ENCODE measurements around the gene IL4I1.

Gene IL4I1

DNA sequence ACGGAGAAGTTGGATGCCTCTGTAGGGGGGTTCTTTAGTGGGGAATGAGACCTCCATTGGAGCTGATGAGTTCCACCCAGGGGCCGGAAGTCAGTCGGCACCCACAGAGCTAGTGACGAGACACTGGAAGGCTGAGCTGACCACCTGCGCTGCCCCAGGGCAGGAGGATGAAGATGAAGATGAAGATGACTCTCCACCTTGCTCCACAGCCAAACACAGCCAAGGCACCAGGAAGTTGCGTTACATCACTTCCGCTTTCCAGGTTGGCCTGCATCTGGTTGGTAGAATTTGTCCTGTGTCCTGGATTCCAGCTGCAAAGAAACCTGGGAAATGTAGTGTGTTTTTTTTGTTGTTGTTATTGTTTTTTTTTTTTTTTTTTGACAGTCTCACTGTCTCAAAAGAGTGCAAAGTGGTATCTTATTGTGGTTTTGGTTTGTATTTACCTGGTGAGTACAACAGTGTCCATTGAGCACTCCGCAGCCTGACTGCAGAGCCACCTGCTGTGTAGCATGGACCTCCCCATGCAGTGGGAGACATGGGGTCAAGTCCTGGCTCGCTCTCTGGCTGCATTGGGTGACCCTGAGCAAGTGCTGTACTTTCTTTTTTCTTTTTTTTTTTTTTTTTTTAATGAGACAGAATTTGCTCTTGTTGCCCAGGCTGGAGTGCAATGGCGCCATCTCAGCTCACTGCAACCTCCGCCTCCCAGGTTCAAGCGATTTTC, 17.3 kb downstream of the IL4I1 start:
- no peak for DNase-seq (ENCODE audit: low read depth, low spot score)

DNA sequence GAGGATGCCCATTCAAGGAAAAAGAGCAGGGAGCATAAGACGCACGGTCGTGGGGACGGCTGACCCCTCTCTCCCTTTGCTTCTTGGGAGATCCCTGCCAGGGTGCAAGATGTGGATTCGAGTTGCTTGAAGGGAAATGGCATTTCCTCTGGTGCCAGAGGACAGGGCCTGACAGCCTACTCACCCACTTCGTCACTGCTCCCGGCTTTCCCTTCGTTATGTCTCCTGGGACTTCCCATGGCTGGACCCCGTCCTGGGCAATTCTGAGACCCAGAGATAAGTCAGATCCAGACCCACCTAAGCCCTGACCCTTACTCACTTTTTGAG, 18.0 kb downstream of the IL4I1 start:
- no peak for DNase-seq (ENCODE audit: low read depth, low spot score)

DNA sequence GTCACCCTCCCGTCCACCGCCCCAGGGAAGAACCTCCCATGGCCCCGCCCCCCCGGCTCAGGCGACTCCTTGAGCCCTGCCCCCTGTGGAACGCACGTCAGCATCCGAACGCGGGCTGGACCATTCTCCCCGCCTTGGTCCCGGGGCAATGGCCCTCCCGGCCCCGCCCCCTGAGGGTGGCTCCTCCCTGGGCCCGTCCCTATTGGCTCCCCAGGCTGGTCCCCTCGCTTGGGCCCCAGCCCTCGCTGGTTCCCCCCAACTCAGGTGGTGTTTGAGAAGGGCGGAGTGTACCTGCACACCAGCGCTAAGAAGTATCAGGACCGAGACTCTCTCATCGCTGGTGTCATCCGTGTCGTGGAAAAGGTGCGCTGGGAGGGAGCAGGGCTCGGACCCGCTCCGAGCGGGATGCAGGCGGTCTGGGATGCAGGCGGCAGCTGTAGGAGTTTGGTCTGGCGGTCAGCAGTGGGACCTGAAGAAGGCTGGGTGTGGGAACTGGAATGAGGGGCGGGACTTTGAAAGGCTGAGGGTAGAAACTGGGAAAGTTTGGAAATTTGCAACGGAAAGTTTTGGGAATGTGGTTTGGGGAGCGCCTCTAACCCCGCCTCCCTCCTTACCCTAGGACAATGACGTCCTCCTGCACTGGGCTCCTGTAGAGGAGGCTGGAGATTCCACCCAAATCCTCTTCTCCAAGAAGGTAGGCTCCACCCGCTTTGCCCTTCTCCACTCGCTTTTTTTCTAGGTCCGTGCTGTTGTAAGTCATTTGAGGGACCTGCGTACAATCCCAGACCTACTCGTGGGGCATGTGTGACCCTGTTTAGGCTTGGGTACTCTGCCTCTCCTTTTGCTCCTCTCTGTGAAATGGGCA, 18.6 kb downstream of the IL4I1 start:
- no peak for DNase-seq (ENCODE audit: low read depth, low spot score)

DNA sequence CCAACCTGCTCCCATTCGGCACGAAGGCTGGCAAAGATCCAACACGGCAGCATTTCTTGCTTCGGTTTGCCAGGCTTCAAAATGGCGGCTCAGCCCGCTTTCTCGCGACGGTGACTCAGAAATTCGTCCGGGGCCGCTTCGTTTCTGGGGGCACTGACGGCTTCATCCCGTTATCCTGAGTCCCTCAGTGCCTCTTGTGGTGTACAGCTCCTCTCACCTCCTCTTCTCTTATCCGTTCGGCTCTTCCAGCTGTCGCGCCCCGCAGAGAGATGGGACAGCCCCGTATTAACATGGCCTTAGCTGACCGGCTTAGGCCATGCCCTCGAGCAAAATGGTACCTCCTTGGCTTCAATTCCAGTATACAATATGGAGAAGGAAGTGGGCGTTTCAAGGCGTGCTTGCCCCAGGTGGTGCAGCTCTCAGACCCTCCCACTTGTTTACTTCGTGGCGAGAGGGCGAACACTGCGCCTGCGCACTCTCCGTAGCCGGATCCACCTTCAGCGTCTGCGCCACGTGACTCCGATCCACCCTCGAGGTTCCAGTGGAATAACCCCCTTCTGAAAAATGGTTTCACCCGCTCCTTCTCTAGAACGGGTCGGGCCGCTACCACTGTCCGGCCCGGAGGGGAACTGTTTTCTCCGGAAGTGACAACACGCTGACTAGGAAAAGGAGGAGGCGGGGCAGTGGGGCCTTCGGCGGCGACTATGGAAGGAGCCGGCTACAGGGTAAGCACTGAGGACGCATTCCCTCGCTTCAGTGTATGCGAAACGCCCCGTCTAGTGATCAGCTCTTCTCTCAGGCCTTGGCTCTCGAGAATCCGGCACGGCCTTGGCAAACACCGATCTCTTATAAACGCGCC, 19.4 kb downstream of the IL4I1 start, which contains the start of the genes AKT1S1 and TBC1D17:
AKT1S1 (minus strand) TSS at position 336 of the 859 bp plus-strand sequence. CDS start 4,060 bp downstream, outside the sequence.
TBC1D17 (plus strand) TSS at position 683 of the 859 bp plus-strand sequence; CDS start at position 705, 22 bp downstream.
- DNase-seq (ENCODE audit: low read depth, low spot score), result peak; percentile 99

DNA sequence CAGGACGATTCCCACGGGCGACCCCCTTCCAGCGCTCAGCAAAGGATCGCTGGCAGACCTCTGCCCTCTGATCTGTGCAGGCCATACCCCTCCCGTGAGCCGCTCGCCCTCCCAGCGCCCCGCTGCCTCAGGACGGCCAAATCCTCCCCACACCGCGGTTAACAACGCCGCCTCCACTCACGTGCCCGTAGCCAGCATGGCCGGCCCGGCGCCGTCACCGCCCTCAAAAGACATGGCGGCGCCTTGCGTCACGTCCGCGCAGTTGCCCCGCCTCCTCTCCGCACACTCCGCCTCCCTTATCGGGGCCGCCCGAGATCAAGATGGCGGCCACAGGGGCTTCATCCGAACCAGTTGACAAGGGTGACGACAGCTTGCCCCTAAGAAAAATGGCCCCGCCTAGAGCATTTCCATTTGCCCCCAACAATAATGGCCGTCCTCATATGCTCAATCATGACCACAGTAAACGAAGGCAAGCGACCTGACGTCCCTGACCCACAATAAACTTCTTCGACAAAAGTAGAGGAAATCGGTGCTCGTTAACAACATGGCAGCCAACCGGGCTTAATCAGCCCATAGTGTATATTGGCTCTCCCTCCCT, 20.2 kb downstream of the IL4I1 start:
- DNase-seq (ENCODE audit: low read depth, low spot score), result no peak

DNA sequence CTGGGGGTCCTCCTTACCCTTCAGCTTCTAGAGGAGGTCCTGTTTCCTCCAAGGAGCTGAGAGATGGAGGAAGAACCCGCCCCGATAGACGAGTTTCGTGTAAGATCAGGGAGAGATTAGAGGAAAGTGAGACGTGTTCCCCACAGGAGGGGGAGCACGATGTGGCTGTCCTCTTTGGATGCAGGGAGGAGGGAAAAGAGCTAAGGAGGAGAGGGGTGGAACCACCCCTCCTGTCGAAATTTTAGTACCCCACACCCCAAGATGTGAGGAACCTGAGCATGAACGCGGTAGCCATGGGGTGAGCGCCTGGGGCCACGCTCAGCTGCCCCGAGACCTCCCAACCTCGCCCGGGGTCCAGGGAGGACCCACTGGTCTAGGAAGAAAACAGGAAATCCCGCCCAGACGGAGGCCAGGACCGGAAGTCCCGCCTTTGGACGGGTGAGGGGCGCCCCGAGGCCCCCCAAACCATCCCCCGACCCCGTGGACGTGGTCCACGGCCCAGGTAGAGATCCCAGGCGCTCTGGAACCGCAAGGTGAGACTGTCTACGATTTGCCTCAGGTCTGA, 20.7 kb downstream of the IL4I1 start:
- DNase-seq (ENCODE audit: low read depth, low spot score), result no peak

DNA sequence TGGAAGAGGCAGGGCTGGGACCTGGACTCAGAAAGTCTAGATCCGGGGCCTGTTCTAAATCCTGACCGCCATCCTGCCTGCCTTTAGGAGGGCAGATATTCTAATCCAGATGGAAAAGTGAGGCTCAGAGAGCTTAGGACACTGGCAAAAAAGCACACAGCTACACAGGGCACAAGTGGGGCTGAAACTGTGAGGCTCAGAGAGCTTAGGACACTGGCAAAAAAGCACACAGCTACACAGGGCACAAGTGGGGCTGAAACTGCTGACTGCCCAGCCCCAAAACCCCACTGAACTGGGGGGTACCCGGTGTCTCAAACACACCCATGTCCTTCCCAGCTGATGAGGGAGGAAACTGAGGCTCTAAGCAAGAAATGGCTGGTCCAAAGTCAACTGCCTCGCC, 21.5 kb downstream of the IL4I1 start:
- no peak for DNase-seq (ENCODE audit: low read depth, low spot score)

DNA sequence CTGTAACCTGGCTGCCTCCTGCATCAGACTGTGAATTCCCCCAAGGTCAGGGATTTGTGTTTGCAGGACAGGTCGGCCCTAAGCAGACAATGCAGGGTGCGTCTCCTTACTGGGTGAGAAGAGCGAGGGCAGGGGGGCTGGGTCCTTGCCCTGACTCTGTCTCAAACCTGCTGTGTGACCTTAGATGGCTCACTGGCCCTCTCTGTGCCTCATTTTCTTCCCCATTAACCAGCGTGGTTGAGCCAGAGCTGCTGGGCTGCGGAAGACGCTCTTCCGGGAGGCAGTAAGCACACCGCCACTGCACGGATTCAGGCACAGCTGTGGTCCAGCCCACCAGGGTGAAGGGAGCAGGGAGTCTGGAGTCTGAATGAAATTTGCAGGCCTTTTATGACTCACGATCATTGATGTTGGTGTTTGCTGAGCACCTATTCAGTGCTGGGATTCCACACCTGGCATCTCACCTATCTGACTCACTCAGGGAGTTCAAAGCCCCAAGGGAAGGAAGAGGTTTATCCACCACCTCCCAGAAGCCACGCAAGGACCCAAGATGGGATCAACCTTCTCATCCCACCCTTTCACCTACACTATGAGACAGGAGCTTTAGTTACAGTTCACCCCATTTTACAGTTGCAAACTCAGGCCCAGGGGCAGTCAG, 22.1 kb downstream of the IL4I1 start:
- DNase-seq (ENCODE audit: low read depth, low spot score), result no peak

DNA sequence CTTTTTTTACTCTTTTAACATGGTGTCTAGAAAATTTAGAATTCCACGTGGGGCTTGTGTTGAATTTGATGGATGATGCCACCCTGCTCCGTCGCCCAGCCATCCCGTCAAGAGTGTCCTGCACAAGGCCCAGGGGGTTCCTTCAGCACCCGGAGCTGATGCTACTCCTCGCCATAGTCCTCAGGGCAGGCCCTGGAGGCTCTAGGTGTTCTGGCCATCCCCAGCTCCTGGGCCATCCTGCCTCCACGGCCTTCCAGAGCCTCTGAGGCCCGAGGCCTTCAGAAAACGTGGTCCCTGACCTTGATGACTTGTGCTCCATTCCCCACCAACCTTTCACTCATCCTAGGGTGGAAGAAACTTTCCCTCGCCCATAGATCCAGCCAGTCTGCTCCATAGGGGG, 22.9 kb downstream of the IL4I1 start:
- DNase-seq (ENCODE audit: low read depth, low spot score), result no peak

DNA sequence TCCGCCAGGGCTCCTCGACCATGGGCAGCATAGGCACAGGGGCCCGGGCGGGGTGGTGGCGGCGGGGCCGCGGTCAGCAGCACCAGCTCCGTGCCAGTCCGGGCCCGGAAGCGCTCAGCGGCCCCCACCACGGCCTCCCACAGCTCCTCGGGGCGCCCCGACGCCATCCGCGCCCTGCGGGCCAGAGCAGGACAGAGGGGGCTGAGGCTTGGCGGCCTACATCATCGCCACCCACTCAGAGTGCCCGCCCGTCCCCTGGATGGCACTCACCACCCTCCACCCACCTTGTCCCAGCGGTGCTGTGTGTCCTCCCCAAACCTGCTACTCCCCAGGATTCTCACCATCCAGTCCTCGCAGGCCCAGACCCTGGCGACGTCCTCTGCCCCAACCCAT, 23.6 kb downstream of the IL4I1 start:
- DNase-seq (ENCODE audit: low read depth, low spot score), result no peak

DNA sequence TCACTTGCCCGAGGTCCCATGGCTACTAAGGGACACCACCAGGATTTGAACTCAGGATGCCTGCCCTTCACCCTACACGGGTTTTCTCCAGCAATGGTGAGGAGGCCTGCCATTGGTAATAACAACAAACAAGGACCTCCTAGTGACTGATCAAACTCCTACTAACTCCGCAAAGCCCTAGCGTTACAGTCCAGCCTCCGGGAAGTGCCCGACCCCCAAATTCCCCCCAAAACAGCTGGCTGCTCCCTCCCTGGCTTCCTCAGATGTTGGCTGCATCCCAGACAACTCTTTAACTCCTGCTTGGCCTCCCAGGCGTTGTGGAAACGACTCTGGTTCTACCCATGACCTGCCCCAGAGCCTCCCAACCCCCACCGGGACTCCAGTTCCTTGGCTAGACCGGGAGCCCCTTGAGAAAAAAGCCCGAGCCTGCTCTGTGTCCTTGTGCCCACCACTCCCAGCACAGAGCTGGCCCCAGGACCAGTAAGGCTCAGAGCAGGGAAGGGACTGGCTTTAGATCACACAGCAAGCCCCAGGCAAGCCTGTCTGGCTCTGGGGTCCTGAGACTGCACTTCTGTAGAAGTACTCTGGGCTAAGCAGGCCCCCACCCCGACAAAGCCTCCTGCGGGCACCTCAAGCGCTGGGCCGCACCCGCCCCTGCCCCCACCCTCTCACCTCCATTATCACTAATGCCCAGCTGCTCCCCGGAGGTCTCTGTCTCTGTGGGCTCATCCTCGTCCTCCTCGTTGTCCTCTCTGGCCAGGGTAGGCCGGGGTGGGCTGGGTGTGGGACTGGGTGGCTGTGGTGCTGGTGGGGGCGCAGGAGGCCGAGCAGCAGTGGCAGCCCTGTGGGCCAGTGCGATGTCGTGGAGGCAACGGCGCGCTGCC, 24.2 kb downstream of the IL4I1 start:
- DNase-seq (ENCODE audit: low read depth, low spot score), result no peak

DNA sequence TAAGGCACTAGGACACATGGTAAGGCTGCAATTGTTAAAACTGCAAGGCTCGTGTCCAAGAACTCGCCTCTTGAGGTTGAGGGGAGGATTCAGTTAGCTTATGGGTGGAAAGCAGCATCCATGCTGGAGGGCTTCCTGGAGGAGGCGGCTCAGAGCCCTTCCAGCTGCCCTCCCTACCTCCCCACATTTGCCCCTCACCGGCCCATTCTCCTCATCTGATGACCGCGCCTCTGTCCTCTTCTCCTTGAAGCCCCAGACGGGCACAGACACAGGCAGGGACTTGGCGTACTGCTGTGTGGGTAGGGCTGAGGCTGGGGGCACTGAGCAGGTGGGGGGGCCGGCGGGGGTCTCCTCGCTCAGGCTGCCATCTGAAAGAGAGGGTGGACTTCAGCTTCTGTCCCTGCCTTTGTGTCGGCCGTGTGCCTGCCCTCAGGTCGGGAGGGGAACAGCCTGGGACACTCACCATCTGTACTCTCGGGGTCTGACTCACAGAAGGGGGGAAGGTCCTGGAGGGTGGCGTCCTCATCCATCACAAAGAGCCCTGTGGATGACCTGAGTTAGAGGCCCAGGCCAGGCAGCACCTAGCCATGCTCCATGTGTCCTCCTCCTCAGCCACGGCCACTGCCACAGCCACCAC, 25.2 kb downstream of the IL4I1 start:
- no peak for DNase-seq (ENCODE audit: low read depth, low spot score)

DNA sequence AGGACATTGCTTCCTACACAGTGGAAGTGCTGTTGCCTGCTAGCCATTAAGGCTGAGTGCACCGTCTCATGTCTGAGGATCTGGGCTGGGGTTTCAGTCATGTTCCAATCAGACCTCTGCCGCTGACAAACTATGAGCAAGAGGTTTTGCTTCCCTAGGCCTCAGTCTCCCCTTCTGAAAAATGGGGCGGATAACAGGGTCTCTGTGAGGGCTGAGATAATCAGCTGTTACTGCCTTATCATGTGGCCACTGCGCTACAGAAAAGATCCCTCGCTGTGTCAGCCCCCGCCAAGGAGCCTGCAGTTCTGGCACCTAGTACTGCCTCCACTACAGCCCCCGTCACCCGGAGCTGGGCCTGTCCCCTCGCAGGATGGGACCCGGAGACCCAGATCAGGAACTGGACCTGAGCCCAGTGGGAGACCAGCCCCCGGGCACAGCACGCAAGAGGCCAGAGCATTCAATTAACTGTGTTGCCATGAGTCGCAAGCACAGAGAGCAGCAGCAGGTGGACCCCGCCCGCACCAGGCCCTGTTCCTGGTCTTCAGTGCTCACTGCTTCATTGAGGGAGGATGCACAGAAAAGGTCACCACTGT, 26.3 kb downstream of the IL4I1 start:
- no peak for DNase-seq (ENCODE audit: low read depth, low spot score)

DNA sequence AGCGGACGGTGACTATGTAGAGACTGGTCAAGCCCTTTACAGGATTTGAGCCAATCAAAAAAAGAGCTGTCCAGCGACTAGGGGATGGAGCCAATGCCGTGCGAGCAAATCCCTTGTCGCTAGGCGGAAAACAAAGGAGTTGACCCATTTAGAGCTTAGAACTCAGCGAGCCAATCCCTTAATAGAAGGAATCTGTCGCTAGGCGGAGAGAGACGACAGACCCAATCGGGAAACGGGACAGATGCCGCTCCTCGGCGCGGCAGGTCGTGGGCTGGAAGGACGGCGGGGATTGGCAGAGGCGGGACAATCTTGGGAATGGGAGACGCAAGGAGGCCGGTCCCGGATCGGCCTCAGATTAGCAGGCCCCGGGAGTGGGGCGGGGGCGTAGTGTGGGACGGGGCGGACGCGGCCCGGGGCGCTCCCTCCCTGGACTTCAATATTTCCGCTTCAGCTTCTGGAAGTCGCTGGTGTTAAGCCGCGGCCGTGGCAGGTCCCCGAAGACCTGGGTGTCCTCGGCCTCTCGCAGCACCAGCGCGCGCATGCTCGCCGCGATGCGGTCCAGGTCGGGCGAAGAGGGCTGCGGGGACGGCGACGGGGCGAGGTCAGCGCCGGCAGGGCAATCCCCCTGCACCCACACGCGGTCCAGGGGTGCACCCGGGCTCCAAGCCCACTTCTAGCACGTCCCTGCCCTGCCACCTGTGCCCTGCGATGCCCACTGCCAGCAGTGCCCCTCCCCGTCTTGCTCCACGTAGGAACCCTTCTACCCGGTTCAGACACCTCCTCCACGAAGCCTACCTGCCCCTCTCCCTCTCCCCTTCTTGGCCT, 27.0 kb downstream of the IL4I1 start:
- peak; percentile 100 for DNase-seq (ENCODE audit: low read depth, low spot score)

DNA sequence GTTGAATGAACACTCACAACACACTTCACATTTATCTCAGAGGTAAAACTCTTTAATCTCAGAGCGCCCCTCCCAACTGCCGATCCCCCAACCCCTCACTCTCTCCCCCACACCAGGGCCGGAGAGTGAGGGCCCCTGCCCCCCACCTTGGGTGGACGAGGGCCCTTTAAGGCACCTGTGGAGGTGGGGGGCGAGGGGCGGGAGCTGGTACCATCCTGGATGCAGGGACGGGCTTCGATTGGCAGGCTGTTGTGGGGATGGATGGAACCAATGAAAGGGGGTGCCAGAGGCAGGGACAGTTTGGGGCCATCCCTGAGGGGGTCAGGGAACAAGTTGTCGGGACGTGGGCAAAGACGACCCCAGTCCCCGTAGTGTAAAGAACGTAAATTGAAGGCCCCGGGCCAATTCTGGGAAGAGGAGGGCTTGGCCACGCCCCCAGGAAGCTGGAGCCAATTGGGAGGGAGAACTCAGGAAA, 27.6 kb downstream of the IL4I1 start:
- no peak for DNase-seq (ENCODE audit: low read depth, low spot score)

DNA sequence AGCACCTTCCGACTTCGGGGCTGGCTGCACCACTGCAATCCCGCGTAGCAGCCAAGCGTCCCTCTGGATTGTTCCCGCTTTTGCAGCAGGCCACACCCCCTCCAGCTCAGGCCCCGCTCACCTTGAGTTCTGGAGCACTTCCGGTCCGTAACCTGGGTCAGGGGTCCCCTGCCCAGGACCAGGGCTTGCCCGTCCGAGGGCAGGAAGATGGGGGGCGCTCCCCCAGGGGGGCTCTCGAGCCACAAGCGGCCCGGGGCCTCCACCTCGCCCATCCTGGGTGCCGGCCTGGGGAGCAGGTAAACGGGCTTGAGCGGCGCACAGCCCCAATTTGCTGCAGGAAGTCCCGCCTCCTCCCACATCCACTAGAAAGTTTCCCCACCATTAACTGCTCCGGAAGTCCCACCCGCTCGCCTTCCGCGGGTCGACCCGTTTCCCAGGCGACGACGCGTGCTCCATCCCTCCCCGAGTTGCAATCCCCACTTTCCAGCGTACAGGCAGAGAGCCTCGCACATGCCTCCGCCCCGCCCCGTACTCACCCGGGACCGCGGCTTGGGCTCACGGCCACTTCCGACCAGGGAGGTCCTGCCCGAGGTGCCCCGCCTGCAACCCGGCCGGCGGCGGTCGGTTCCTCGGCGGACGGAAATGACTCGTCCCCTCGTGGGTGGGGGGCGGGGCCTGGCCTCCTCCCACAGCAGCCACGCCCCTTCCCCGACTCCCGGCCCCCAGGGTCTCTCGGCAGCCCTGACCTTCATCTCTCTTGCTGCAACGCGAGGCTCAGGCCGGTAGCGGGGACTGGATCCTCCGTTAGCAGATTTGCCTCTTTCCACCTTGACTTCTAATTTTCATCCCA, 29.5 kb downstream of the IL4I1 start, which contains the start of gene PNKP:
PNKP (minus strand) TSS at position 644 of the 850 bp plus-strand sequence; CDS start at position 272, 372 bp downstream.
- DNase-seq (ENCODE audit: low read depth, low spot score), result no peak

DNA sequence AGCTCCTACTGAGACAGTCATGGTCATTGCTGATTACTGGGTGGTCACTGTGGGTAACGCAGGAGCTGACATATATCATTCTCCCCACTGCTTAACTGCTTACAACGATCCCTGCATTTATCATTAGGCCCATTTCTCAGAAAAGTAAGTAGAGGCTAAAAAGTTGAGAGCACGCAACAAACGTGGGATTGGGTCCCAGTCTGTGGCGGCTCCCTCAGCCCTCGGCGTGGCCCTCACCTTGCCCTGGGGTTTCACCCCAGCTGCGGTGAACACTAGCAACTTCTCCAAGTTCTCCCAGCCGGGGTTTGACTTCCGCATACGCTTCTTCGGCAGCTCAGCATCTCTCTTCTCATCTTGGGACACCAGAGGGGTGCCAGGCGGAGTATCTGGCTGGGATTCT, 31.8 kb downstream of the IL4I1 start:
- DNase-seq (ENCODE audit: low read depth, low spot score), result no peak

Data from iPS DF 19.7 (cell line).